HG02763 (cell line): ENCODE results near the gene CMC2.

Experiments
- ATAC-seq: cut with Tn5 transposase; IDR thresholded peaks from one replicate; pipeline ENCODE4 v1.9.1; 2021; ENCODE audit warnings: mild to moderate bottlenecking, moderate library complexity; ENCODE audit not compliant: unreplicated experiment

The CMC2 gene

GRCh38 chr16:81003610-81004460, 2.9 kb downstream of the CMC2 start:
- no peak for ATAC-seq

DNA sequence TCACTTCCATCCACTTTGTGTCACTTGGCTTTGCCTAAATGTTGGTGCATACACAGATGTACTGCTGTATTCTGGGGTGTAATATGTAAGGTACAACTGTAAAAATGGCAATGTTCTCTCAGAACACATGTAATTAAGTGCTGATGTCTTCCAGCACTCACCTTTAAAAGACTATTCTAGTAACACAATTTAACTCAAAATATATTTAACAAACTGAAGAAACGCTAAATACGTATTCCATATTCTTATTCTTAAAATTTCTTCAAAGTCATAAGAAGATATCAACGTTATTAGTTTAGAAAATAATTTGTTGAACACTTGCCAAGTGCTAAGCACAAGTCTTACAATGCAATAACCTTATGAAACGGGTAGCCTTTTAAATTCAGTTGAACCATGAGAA, 3.6 kb downstream of the CMC2 start:
- no peak for ATAC-seq

- ATAC-seq, result no peak
Measured at GRCh38 chr16:81001330-81001729, 5.4 kb downstream of the CMC2 start.

- ATAC-seq, result no peak
Measured at GRCh38 chr16:81000873-81001272, 5.8 kb downstream of the CMC2 start.

DNA sequence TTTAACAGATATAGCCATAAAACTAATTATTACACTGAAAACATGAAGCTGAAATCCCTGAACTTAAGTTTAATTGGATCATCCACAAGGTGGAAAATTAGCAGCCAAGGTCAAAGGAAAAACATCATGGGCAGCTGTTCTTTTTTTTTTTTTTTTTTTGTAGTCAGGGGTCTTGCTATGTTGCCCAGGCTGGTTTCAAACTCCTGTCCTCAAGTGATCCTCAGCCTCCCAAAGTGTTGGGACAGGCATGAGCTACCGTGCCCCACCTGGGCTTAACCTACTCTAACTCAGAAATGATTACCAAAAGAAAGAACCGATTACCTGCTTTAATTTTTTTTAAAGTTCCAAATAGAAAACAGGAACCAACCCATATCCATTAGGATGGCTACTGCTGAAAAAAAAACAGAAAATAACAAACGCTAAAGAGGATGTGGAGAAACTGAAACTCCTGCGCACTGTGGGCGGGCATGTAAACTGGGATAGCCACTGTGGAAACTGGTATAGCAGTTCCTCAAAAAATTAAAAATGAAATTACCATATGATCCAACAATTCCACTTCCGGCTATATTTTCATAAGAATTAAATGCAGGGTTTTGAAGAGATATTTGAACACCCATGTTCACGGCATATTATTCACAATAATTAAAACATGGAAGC, 8.6 kb downstream of the CMC2 start:
- no peak for ATAC-seq

DNA sequence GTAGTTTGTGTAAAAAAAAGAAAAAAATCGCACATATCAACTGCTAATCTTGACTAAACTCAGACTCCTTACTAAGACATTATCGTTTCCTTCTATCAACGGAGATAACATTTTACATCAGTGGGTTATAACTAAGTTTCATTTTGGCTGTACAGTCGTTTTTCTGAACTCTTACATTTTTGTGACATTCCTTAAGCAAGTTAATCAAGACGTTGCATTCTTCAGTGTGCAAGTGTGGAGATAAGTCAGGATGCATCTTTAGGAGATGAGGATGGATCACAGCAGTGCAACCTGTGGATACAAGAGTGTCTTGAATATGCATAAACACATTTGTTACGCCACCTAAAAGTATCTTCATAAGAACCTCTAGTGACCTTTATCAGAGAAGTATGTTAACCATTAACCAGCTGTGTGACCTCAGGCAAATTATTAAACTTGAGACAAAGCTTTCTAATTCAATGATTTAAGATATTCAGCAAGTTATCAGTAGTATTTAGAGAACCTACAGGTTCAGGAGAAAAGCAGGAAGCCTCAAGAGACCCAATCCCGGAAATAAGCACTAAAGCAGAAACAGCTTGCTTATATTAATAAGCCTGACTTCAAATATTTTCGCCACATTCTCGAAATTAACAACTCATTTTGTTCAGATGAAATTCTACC, 9.4 kb downstream of the CMC2 start:
- ATAC-seq, result peak; percentile 61

DNA sequence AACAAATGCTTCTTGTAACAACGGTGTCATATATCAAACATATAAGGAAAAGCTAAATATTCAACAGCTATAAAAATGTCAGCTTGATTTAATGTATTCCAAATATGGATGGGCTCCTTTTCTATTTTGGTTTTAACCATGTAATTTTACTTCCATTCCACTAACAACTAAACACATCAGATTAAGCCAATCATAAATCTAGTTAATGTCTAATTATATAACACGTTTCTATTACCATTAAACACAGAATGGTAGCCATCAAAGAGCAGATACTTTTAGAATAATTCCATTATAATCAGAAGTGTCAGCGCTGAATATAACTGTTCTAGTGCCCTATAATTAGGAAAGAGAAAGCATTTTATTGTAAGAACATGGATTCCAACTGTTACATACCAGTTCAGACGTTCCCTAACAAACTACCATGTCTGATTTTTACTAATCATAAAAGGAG, 10.0 kb downstream of the CMC2 start:
- ATAC-seq, result no peak

DNA sequence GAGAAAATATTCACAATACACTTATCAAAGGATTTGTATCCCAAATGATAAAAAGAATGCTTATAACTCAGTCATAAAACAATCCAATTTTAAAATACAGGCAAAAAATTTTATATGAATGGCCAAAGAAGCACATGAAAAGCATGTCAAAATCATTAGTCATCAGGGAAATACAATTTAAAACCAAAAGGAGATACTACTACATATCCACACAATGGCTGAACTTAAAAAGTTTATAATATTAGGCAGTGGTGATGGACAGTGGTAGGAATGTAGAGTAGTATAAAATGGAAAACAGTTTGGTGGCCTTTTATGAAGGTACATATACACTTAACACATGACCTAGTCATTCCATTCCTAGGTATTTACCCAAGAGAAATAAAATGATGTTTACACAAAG, 12.2 kb downstream of the CMC2 start:
- no peak for ATAC-seq

DNA sequence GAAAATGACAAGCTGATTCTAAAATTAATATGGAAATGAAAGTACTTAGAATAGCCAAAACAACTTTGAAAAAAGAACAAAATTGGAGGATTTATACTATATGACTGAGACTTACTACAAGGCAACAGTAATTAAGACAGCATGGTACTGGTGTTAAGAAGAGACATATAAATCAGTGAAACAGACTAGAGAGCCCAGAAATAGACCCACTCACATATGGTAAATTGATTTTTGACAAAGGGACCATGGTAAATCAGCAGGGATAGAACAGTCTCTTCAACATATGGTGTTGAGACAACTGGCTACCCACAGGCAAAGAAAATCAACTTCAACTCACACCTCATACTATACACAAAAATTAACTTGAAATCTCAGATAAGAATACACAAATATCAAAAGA, 12.9 kb downstream of the CMC2 start:
- ATAC-seq, result no peak

- ATAC-seq, result no peak
Measured at GRCh38 chr16:80993307-80993706, 13.4 kb downstream of the CMC2 start.

DNA sequence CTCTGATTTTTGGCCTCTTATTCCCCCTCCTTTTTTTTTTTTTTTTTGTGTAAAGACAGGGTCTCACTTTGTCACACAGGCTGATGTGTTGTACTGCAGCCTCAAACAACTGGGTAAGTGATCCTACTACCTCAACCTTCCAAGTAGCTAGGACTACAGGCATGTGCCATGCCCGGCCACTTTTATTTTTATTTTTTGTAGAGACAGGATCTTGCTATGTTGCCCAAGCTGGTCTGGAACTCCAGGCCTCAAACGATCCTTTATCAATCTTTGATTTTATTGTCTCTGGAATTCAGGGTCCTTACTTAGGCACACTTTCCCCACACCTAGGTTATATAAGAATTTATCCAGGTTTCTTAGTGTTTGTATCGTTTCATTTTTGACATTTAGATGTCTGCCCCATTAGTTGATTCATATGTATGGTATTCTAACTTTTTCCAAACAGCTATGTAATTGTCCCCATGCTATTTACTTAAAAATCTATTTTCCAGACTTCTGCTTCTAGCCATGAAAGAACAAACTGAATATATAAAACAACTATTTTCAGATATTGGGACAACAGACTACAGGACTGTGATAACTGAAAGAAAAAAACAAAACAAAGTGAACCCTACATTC, 13.9 kb downstream of the CMC2 start:
- no peak for ATAC-seq

DNA sequence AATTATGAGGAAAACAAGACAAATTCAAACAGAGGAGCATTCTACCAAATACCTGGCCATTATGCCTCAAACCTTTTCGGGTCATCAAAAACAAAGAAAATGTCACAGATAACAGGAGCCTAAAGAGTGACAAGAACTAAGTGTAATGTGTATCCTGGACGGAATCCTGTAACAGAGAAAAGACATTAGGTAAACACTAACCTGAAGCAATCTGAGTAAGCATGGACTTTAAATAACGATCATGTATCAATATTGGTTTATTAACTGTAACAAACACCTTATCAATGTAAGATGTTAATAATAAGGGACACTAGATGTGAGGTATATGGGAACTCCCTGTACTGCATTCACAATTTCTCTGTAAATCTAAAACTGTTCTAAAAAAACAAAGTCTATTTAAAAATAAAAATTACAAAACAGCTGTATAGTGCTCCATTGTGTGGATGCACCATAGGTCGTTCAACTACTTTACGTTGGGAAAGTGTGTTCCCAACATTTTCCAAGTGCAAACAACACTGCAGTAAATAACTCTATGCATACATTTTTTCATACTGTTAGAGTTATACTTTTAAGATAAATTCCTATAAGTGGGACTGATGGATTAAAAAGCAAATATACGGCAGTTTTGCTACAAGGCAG, 14.8 kb downstream of the CMC2 start:
- ATAC-seq, result no peak

- ATAC-seq, result no peak
Measured at GRCh38 chr16:80990978-80991377, 15.7 kb downstream of the CMC2 start.

GRCh38 chr16:80990577-80990976, 16.1 kb downstream of the CMC2 start:
- no peak for ATAC-seq

- no peak for ATAC-seq
Measured at GRCh38 chr16:80989801-80990200, 16.9 kb downstream of the CMC2 start.

DNA sequence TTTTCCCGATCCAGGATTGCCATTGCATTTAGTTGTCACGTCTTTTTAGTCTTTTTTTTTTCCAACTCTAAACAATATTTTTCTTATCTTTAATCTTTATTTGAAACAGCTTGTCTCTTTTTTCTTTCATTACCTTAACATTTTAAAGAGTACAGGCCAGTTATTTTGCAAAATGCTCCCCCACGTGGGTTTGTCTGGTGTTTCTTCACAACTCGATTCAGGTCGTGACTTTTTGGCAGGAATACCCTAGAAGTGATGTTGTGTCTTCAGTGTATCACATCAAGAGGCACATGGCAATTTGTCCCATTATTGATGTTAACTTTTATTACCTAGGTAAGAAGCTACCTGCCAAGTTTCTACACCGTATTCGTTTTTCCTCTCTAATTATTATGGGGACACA, 17.9 kb downstream of the CMC2 start:
- no peak for ATAC-seq

DNA sequence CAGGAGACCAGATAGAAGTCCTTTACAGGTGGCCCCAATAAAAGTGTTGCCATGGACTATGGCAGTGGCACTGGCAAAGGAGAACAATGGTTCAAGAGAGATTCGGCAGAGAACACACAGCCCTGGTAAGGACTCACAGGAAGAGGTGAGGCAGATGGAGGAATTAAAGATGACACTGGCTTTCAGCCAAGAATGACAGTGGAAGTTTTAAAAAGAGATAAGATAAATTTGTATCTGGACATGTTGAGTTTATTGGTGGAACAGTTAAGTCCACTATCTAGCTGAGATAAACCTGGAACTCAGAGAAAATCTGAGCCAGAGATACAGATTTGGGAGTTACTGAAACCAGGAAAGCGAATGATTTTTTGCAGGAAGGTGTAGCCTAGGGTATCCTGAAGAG, 20.1 kb downstream of the CMC2 start:
- no peak for ATAC-seq

DNA sequence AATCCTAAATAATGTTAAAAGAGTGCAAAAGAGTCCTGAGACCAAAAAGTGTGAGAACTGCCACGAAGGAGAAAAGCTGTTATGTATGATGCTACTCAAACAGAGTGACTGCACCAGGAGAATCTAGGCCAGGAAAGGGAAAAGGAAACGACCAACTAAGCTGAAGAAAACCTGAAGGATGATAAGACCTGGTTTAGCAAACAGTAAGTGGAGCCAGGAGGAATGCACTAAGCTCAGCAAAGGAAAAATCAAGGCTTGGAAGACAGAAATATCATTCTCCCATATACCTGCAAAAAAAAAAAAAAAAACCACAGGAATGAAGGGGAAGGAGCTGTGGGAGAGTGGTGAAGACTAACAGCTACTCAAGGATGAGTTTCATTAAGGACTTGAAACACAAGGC, 21.1 kb downstream of the CMC2 start:
- ATAC-seq, result no peak

DNA sequence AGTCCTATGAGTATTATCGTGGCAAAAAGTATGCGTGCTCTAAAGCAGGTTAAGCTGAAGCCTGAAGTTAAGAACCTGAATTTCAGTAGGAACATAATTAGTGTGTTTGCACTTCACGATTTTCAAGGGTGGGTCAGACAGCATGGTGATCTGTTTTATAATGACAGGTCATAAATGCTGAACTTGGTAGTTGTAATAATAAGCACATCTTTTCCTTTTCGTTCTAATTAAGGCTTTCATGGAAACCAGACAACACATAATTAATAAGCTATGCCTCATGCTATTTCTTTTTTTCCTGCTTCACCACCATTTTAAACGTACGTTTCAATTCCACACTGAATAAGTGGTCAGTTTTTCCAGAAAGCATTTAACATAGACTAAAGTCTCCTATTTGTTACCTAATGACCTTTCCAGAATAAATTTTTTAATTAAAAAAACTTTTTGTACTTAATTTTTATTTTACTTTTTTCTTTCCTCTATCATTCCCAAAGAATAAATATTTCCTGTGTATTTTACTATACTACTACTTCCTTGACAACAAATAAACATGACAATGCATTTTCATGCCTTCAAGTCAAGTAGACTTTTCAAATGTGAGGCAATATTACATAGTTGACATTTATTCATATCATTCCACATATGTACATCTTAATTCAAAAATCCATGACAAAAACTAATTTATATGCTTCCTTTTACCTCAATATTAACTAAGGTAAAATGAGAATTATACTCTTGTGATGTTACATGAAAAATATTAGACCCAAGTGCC, 22.4 kb downstream of the CMC2 start:
- no peak for ATAC-seq

- no peak for ATAC-seq
Measured at GRCh38 chr16:80982646-80983045, 24.0 kb downstream of the CMC2 start.
